ENCODE results near the gene FOXP2. TPM values are rescaled to one million over a fixed set of nuclear protein-coding genes. Genes with fewer than 3 reads are reported as not detected.

FOXP2 gene
- total RNA-seq, 2 experiments from 2014 or later = not detected

- no peaks in the 10 kb centered on the region for H3K4me1 Mint-ChIP-seq
- no peak overlapping the region for H3K4me3 Mint-ChIP-seq
- no peak overlapping the region for H3K27ac Mint-ChIP-seq
- ATAC-seq (ENCODE audit: low read depth) (no peak), DNase-seq (no peak)
- POLR2A ChIA-PET = no interaction called here
- H3K36me3 Mint-ChIP-seq = no peaks in the 10 kb centered on the region
- no peaks in the 10 kb centered on the region for H3K27me3 Mint-ChIP-seq
- H3K9me3 Mint-ChIP-seq = no peaks in the 10 kb centered on the region
These were observed 234.1 kb downstream of the FOXP2 start for GRCh38 chr7:114648680-114649079.

DNA sequence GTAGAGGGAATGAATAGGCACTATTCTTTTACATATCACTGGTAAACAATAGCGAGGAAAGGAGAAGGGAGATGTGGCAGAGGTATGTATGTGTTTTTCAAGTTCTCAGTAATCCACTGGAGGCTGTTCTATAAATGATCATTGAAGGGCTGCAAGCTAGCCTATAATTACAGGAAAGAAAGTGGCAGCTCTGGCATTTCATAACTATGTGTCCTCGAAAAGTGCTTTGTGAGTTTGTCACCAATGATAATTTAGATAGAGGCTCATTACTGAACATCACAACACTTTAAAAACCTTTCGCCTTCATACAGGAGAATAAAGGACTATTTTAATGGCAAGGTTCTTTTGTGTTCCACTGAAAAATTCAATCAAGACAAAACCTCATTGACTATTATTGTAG, 235.1 kb downstream of the FOXP2 start:
- no peak for DNase-seq
- no peak overlapping the region for H3K4me3 Mint-ChIP-seq
- H3K4me1 Mint-ChIP-seq = no peaks in the 10 kb centered on the region
- H3K36me3 Mint-ChIP-seq = no peaks in the 10 kb centered on the region
- no peaks in the 10 kb centered on the region for H3K27me3 Mint-ChIP-seq
- POLR2A ChIA-PET = no interaction called here
- no peak for ATAC-seq (ENCODE audit: low read depth)
- H3K27ac Mint-ChIP-seq = no peak overlapping the region
- no peaks in the 10 kb centered on the region for H3K9me3 Mint-ChIP-seq

DNA sequence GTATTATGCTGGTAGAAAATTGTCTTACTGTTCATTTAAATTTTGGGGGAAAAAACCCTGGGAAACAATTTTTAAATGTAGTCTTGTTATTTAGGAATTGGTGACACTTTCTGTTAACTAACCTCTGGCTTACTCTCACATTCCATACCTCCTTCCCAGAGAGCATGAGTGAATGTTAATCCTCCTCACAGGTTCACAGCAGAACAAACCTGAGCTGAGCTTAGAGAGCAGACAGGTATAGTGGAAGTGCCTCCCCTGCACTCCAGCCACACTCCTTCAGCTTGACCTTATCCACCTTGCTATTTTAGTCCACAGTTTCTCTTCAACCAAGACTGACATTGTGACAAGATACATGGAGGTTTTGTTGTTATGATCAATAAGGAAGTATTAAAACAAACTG, 235.9 kb downstream of the FOXP2 start:
- Mint-ChIP-seq H3K27me3 (no peaks in the 10 kb centered on the region), H3K27ac (no peak overlapping the region), H3K4me1 (no peaks in the 10 kb centered on the region), H3K4me3 (no peak overlapping the region), H3K36me3 (no peaks in the 10 kb centered on the region), H3K9me3 (no peaks in the 10 kb centered on the region)
- POLR2A ChIA-PET = no interaction called here
- ATAC-seq (ENCODE audit: low read depth) (no peak), DNase-seq (no peak)

GRCh38 chr7:114652041-114652440, 237.4 kb downstream of the FOXP2 start:
- POLR2A ChIA-PET = no interaction called here
- DNase-seq = no peak
- no peak overlapping the region for H3K27ac Mint-ChIP-seq
- ATAC-seq (ENCODE audit: low read depth) = no peak
- H3K4me3 Mint-ChIP-seq = no peak overlapping the region
- H3K9me3 Mint-ChIP-seq = no peaks in the 10 kb centered on the region
- H3K4me1 Mint-ChIP-seq = no peaks in the 10 kb centered on the region
- H3K36me3 Mint-ChIP-seq = no peaks in the 10 kb centered on the region
- H3K27me3 Mint-ChIP-seq = no peaks in the 10 kb centered on the region

DNA sequence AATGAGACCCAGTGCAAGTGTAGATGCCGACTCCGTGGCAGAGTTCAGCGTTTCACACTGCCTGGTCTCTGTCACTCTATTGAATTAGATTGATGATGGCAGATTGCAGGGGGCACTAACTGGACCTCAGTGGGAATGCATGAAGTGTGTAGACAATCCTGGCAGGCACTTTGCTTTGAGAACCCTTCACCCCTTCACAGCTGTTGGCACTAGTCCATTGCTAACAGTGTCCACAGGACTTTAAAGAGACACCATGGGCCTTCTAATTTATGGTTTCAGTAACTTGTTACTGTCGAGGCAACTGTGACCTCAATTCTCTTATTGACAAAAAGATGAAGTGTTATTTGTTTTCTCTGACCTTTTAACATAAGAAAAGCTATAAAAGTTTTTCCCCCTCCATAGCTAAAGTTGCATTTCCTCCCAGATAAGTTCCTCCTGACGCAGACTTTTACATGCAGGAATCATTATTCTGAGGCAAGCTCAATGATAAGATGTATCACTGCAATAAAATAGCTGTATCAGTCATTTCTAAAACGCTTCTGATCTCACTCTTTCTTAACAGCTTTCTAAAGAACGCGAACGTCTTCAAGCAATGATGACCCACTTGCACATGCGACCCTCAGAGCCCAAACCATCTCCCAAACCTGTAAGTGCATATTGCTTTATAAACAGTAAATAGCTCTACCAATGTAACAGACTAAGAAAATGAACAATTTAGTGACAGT, 238.9 kb downstream of the FOXP2 start:
- Mint-ChIP-seq H3K4me1 (no peaks in the 10 kb centered on the region), H3K36me3 (no peaks in the 10 kb centered on the region)

DNA sequence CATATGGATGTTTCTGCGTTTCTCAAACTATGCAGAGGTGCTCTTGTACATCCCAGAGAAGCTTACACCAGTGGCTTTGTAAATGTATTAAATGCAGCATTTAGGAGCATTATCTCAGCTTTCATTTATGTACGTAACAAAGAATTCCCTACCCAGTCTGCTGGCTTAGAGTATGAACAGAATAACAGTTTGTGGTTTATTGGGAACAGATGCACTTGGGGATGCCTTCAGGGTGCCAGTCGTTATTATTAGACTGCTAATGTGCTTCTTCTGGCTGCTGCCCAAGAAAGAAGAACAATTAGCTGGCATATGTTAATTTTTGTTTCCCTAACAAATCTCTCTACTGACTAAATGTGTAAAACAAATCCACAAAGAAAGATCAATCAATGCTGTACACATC, 241.9 kb downstream of the FOXP2 start:
- POLR2A ChIA-PET = no interaction called here
- no peaks in the 10 kb centered on the region for H3K27me3 Mint-ChIP-seq
- no peaks in the 10 kb centered on the region for H3K4me1 Mint-ChIP-seq
- H3K27ac Mint-ChIP-seq = no peak overlapping the region
- H3K36me3 Mint-ChIP-seq = no peaks in the 10 kb centered on the region
- H3K9me3 Mint-ChIP-seq = no peaks in the 10 kb centered on the region
- no peak for ATAC-seq (ENCODE audit: low read depth)
- DNase-seq = no peak
- H3K4me3 Mint-ChIP-seq = no peak overlapping the region

More for the DNA sequence above, 238.9 kb downstream of the FOXP2 start:
- Mint-ChIP-seq H3K4me3 (no peak overlapping the region), H3K27ac (no peak overlapping the region), H3K9me3 (no peaks in the 10 kb centered on the region), H3K27me3 (no peaks in the 10 kb centered on the region)
- POLR2A ChIA-PET = no interaction called here
- DNase-seq (no peak), ATAC-seq (ENCODE audit: low read depth) (no peak)

GRCh38 chr7:114657279-114657678, 242.7 kb downstream of the FOXP2 start:
- Mint-ChIP-seq H3K27me3 (no peaks in the 10 kb centered on the region), H3K27ac (no peak overlapping the region), H3K9me3 (no peaks in the 10 kb centered on the region), H3K4me1 (no peaks in the 10 kb centered on the region), H3K4me3 (no peak overlapping the region), H3K36me3 (no peaks in the 10 kb centered on the region)
- no peak for DNase-seq
- POLR2A ChIA-PET = no interaction called here
- no peak for ATAC-seq (ENCODE audit: low read depth)

DNA sequence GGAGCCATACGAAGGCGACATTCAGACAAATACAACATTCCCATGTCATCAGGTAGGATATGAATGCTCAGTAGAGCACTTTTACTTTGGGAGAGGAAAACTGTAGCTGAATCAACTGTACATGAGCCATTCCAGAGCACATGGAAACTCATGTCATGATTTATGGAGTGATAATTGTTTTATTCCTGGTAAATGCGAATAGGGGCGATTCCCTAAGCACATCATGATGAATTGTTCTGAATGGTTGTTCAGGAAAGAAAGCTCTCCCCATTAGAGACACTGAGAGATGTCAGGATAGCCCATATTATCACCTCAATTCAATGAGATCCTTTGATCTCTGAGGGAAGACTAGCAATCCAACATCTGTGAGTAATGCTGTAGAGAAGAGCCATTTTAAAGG, 243.6 kb downstream of the FOXP2 start:
- DNase-seq (no peak), ATAC-seq (ENCODE audit: low read depth) (no peak)
- Mint-ChIP-seq H3K27ac (no peak overlapping the region), H3K4me1 (no peaks in the 10 kb centered on the region), H3K9me3 (no peaks in the 10 kb centered on the region), H3K4me3 (no peak overlapping the region), H3K27me3 (no peaks in the 10 kb centered on the region), H3K36me3 (no peaks in the 10 kb centered on the region)
- POLR2A ChIA-PET = no interaction called here

DNA sequence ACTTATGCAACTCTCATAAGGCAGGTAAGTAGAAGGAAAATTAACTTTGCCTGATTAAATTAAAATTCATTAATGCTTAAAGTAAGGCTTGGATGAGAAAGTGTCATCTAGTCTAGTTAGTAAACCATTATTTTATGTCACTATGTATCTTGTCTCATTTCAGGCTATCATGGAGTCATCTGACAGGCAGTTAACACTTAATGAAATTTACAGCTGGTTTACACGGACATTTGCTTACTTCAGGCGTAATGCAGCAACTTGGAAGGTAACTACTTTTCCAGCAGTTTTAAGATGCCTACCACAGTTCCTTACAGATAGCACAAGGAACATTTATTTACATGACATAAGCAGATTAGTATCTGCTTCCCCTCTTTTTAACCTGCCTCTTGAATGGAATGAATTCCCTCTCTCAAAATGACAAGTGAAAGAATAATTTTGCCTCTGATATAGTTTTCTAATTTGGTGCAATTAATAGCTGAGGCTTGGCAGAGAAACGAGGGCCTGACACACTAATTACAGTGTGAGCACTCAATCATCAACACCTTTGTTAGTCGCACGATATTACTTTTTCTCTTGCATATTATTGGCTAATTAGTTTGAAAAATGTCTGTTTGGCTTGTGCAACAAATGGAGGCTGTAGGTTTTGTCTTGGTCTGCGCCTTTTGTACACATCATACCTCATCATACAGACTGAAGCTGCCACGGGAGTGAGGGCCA, 245.0 kb downstream of the FOXP2 start:
- DNase-seq (no peak), ATAC-seq (ENCODE audit: low read depth) (no peak)
- H3K4me1 Mint-ChIP-seq = no peaks in the 10 kb centered on the region
- H3K4me3 Mint-ChIP-seq = no peak overlapping the region
- POLR2A ChIA-PET = no interaction called here
- H3K27me3 Mint-ChIP-seq = no peaks in the 10 kb centered on the region
- H3K36me3 Mint-ChIP-seq = no peaks in the 10 kb centered on the region
- H3K27ac Mint-ChIP-seq = no peak overlapping the region
- H3K9me3 Mint-ChIP-seq = no peaks in the 10 kb centered on the region

DNA sequence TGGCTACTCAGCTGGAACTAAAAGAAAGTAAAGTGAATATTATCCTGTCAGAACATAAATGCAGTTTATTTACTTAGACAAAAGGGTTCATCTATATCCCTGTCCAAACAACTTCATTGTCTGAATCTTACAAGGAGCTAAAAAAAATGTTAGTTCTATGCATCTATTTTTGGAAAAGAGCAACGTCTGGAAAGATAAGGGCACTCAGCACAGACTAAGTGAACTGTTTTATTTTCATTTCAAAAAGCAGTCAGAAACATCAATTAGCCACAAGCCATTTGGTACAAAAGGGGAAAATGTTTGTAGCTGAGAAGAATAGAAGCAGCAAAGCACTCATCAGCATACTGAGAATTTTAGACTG, 245.5 kb downstream of the FOXP2 start:
- Mint-ChIP-seq H3K9me3 (no peaks in the 10 kb centered on the region), H3K4me3 (no peak overlapping the region), H3K36me3 (no peaks in the 10 kb centered on the region), H3K4me1 (no peaks in the 10 kb centered on the region), H3K27me3 (no peaks in the 10 kb centered on the region), H3K27ac (no peak overlapping the region)
- POLR2A ChIA-PET = no interaction called here
- no peak for DNase-seq
- no peak for ATAC-seq (ENCODE audit: low read depth)

DNA sequence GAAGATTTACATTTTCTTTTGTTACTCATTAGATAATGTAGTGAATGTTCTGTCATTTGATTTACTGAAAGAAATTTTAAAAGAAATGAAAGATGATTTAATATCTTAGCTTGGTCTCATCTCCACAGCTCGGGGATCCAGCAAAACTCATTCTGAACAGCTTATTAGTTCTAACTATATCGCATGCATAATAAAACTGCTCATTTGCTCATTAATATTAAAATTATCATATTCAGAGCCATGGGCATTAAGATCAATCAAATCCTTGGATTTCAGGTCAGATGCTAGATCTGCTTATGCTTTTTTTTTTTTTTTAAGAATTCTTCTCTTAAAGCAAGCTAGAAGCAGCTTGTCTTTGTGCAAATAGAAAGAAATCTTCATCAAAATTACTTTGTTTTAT, 246.1 kb downstream of the FOXP2 start:
- H3K27ac Mint-ChIP-seq = no peak overlapping the region
- ATAC-seq (ENCODE audit: low read depth) (no peak), DNase-seq (no peak)
- POLR2A ChIA-PET = no interaction called here
- H3K4me1 Mint-ChIP-seq = no peaks in the 10 kb centered on the region
- no peak overlapping the region for H3K4me3 Mint-ChIP-seq
- H3K9me3 Mint-ChIP-seq = no peaks in the 10 kb centered on the region
- no peaks in the 10 kb centered on the region for H3K36me3 Mint-ChIP-seq
- no peaks in the 10 kb centered on the region for H3K27me3 Mint-ChIP-seq

GRCh38 chr7:114662002-114662677, 247.5 kb downstream of the FOXP2 start:
- DNase-seq (no peak), ATAC-seq (ENCODE audit: low read depth) (no peak)
- Mint-ChIP-seq H3K27me3 (no peaks in the 10 kb centered on the region), H3K27ac (no peak overlapping the region), H3K9me3 (no peaks in the 10 kb centered on the region), H3K36me3 (no peaks in the 10 kb centered on the region), H3K4me3 (no peak overlapping the region), H3K4me1 (no peaks in the 10 kb centered on the region)
- POLR2A ChIA-PET = no interaction called here

GRCh38 chr7:114663502-114663901, 248.9 kb downstream of the FOXP2 start:
- H3K9me3 Mint-ChIP-seq = no peaks in the 10 kb centered on the region
- H3K27ac Mint-ChIP-seq = no peak overlapping the region
- POLR2A ChIA-PET = no interaction called here
- H3K4me3 Mint-ChIP-seq = no peak overlapping the region
- DNase-seq (no peak), ATAC-seq (ENCODE audit: low read depth) (no peak)
- H3K36me3 Mint-ChIP-seq = no peaks in the 10 kb centered on the region
- H3K4me1 Mint-ChIP-seq = no peaks in the 10 kb centered on the region
- no peaks in the 10 kb centered on the region for H3K27me3 Mint-ChIP-seq

- Mint-ChIP-seq H3K4me1 (no peaks in the 10 kb centered on the region), H3K27me3 (no peaks in the 10 kb centered on the region), H3K36me3 (no peaks in the 10 kb centered on the region), H3K9me3 (no peaks in the 10 kb centered on the region), H3K27ac (no peak overlapping the region), H3K4me3 (no peak overlapping the region)
- POLR2A ChIA-PET = no interaction called here
- no peak for ATAC-seq (ENCODE audit: low read depth)
- DNase-seq = no peak
These were observed 256.1 kb downstream of the FOXP2 start for GRCh38 chr7:114670676-114671075.
